ENCODE data around the gene SPTBN1.

- TF ChIP-seq EZH2 (IDR thresholded peaks at IDR 0.05; ENCODE audit: insufficient read depth, poor library complexity, severe bottlenecking) = no peak
- TF ChIP-seq EZH2phosphoT487 (IDR thresholded peaks at IDR 0.05; ENCODE audit: insufficient read depth, low read depth) = no peak
Observed at GRCh38 chr2:54697934-54698333, 241.8 kb downstream of the SPTBN1 start.

Data from GM23248 (cell line).